Epithelial cell of prostate (primary cell): ENCODE measurements around the gene ERAL1.
"Not testable (repeated sequence)": the region's sequence is repeated elsewhere in the genome, so short reads cannot be mapped to it uniquely, and the experiment has no call there.

Experiments used
- DNase-seq: peaks from one replicate; pipeline ENCODE4 v3.0.0-alpha.2; 2011; ENCODE audit warnings: low read depth, low spot score
- H3K27ac ChIP-seq: fragments of 450-650 bp; 2 replicates; pipeline ENCODE4 v1.5.1; 2017; ENCODE audit warnings: mild to moderate bottlenecking

The ERAL1 gene

GRCh38 chr17:28848667-28849066, 6.1 kb upstream of the ERAL1 start:
- not testable (repeated sequence) for DNase-seq, H3K27ac ChIP-seq

GRCh38 chr17:28849281-28849680, 5.5 kb upstream of the ERAL1 start:
- H3K27ac ChIP-seq, result no peak overlapping the region
- DNase-seq, result no peak

- no peak overlapping the region for H3K27ac ChIP-seq
- no peak for DNase-seq
Observed at GRCh38 chr17:28853295-28853694, 1.5 kb upstream of the ERAL1 start.

GRCh38 chr17:28855336-28855679, 492 bp downstream of the ERAL1 start:
- no peak for DNase-seq
- peak overlapping the region; percentile 22 for H3K27ac ChIP-seq

GRCh38 chr17:28856028-28856574, 1.3 kb downstream of the ERAL1 start:
- no peak for DNase-seq
- H3K27ac ChIP-seq, result no peak overlapping the region

GRCh38 chr17:28857905-28858800, 3.3 kb downstream of the ERAL1 start:
- no peak for DNase-seq
- no peak overlapping the region for H3K27ac ChIP-seq

- no peak overlapping the region for H3K27ac ChIP-seq
- DNase-seq, result no peak
Observed at GRCh38 chr17:28858801-28859355, 4.1 kb downstream of the ERAL1 start.

GRCh38 chr17:28860363-28860808, 5.6 kb downstream of the ERAL1 start:
- DNase-seq, result no peak
- no peak overlapping the region for H3K27ac ChIP-seq

- no peak for DNase-seq
- H3K27ac ChIP-seq, result no peak overlapping the region
Observed at GRCh38 chr17:28861393-28862203, 6.8 kb downstream of the ERAL1 start.

GRCh38 chr17:28862561-28862960, 7.7 kb downstream of the ERAL1 start:
- no peak for DNase-seq
- no peak overlapping the region for H3K27ac ChIP-seq

GRCh38 chr17:28863953-28864352, 9.1 kb downstream of the ERAL1 start:
- H3K27ac ChIP-seq, result no peak overlapping the region
- DNase-seq, result no peak

GRCh38 chr17:28864991-28865849, 10.4 kb downstream of the ERAL1 start:
- no peak for DNase-seq
- H3K27ac ChIP-seq, result no peak overlapping the region

GRCh38 chr17:28865946-28866752, 11.3 kb downstream of the ERAL1 start:
- H3K27ac ChIP-seq, result no peak overlapping the region
- DNase-seq, result no peak

- no peak for DNase-seq
- no peak overlapping the region for H3K27ac ChIP-seq
Observed at GRCh38 chr17:28867276-28867675, 12.5 kb downstream of the ERAL1 start.

- no peak for DNase-seq
- no peak overlapping the region for H3K27ac ChIP-seq
Observed at GRCh38 chr17:28871056-28871579, 16.3 kb downstream of the ERAL1 start.

GRCh38 chr17:28873839-28874238, 19.0 kb downstream of the ERAL1 start:
- DNase-seq, result no peak
- H3K27ac ChIP-seq, result no peak overlapping the region

GRCh38 chr17:28874750-28875149, 19.9 kb downstream of the ERAL1 start:
- no peak for DNase-seq
- no peak overlapping the region for H3K27ac ChIP-seq

GRCh38 chr17:28875848-28876550, 21.2 kb downstream of the ERAL1 start:
- no peak for DNase-seq
- no peak overlapping the region for H3K27ac ChIP-seq
